Inflammatory macrophage treated with lipopolysaccharide for 4 hours (primary cell): ENCODE results near the gene ZSCAN25.
"Not testable (repeated sequence)": the region's sequence is repeated elsewhere in the genome, so short reads cannot be mapped to it uniquely, and the experiment has no call there.

ENCODE experiments used
- DNase-seq: peaks from one replicate; pipeline ENCODE4 v3.0.0-alpha.2; 2020

The ZSCAN25 gene

GRCh38 chr7:99616359-99617191 is at the start of gene ZSCAN25:
TSS of gene ZSCAN25 (plus strand) at chr7:99616946. CDS start at chr7:99619607, 2,661 bp downstream.
- peak; percentile 84 for DNase-seq

- DNase-seq = not testable (repeated sequence)
Observed at GRCh38 chr7:99568770-99569169, 48.0 kb upstream of the ZSCAN25 start.

GRCh38 chr7:99571768-99572167 is 45.0 kb upstream of the ZSCAN25 start:
- DNase-seq = no peak

DNA sequence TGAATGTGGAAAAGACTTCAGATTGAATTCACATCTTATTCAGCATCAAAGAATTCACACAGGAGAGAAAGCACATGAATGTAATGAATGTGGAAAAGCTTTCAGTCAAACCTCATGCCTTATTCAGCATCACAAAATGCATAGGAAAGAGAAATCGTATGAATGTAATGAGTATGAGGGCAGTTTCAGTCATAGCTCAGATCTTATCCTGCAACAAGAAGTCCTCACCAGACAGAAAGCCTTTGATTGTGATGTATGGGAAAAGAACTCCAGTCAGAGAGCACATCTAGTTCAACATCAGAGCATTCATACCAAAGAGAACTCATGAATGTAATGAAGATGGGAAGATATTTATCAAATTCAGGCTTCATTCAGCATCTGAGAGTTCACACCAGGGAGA is 43.5 kb upstream of the ZSCAN25 start:
- DNase-seq = no peak

- no peak for DNase-seq
Observed at GRCh38 chr7:99576251-99576650, 40.5 kb upstream of the ZSCAN25 start.

GRCh38 chr7:99579281-99579955 is 37.3 kb upstream of the ZSCAN25 start:
- DNase-seq = no peak

GRCh38 chr7:99579956-99580777 is 36.6 kb upstream of the ZSCAN25 start:
- no peak for DNase-seq

GRCh38 chr7:99580778-99581332 is 35.9 kb upstream of the ZSCAN25 start:
- not testable (repeated sequence) for DNase-seq

- DNase-seq = no peak
Observed at GRCh38 chr7:99588868-99589267, 27.9 kb upstream of the ZSCAN25 start.

DNA sequence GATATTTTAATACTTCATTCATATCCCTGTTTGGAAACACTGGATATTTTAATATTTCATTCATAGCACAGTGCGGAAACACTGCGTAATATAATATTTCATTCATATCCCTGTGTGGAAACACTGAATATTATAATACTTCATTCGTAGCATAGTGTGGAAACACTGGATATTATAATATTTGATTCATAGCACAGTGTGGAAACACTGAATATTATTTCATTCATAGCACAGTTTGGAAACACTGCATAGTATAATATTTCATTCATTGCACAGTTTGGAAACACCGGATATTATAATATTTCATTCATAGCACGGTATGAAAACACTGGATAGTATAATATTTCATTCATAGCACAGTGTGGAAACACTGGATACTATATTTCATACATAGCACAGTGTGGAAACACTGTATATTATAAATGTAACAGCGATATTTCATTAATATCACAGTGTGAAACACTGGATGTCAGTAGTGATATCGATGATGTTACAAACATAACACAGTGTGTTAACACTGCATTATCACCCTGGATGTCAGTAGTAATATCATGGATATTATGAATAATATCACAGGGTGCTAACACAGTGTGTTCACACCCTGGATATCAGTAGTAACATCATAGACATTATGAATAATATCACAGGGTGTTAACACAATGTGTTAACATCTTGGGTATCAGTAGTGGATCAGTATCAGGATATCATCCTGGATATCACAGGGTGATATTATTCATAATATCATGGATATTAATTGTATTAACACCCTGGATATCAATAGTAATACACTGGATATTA is 21.6 kb upstream of the ZSCAN25 start:
- DNase-seq = peak; percentile 10

- no peak for DNase-seq
Observed at GRCh38 chr7:99596408-99596955, 20.3 kb upstream of the ZSCAN25 start.

GRCh38 chr7:99597762-99598501 is 18.8 kb upstream of the ZSCAN25 start, which contains the start of gene TMEM225B:
TSS of gene TMEM225B (plus strand) at chr7:99598267. CDS start at chr7:99604389, 6,122 bp downstream.
- no peak for DNase-seq

- no peak for DNase-seq
Observed at GRCh38 chr7:99599836-99600235, 16.9 kb upstream of the ZSCAN25 start.

GRCh38 chr7:99601656-99602310 is 15.0 kb upstream of the ZSCAN25 start:
- no peak for DNase-seq

GRCh38 chr7:99605527-99605926 is 11.2 kb upstream of the ZSCAN25 start:
- no peak for DNase-seq

DNA sequence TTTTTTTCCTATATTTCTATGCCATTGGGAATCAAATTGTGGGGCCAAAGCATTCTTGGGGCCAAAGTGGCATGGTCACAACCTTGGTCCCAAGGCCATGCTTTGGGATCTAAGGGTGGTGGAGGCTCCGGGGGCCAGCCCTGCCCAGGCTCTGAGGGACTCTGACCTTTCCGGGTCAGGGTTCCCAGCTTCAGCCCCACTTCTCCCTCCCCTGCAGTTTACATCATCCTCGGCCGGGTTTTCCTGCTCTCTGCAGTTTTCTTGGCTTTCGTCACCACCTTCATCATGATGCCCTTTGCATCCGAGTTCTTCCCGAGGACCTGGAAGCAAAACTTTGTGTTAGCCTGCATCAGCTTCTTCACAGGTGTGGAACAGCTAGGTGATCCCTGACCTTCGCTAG is 10.2 kb upstream of the ZSCAN25 start:
- no peak for DNase-seq

DNA sequence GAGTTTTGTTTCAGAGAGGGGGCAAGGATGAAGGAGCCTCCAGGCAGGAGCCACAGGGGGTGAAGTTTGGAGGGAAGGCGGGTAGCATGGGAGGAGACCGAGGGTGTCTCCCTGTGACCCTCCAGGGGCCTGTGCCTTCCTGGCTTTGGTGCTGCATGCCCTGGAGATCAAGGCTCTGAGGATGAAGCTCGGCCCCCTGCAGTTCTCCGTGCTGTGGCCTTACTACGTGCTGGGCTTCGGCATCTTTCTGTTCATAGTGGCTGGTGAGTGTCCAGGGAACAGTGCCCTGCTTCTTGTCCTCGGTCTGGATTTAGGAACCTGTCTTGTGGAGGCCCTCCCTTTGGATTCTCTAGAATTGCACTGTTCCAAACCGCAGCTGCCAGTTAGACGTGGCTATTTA is 9.2 kb upstream of the ZSCAN25 start:
- DNase-seq = no peak

DNA sequence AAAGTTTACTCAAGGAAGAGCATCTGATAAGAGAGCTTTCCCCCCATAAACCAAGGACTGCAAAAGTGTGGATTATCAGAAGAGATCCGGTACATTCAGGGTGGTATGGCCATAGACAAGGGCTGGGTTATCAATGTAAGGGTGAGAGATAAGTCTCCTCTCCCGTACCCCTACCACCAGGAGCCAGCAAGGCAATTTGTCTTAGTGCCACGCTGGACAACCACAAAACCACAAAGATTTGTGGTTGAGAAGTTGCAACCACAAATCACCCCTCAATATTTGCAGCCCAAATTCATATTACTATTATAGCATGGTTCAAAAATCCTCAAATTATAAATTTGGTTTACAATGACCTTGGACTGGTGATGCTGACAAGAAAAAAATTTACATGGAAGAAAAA is 2.3 kb upstream of the ZSCAN25 start:
- no peak for DNase-seq

DNA sequence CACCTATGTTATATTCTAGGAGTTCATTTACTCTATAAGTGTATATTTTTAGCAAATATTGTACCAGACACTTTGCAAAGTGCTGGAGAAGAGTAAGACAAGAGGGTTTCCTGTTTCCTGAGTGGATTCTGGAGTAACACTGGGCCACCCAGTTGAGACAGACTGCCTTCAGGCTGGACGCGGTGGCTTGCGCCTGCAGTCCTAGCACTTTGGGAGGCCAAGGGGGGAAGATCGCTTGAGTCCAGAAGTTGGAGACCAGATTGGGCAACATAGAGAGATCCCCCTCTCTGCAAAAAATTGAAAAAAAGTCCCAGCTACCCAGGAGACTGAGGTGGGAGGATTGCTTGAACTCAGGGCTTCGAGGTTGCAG is 772 bp upstream of the ZSCAN25 start:
- no peak for DNase-seq

GRCh38 chr7:99617192-99617781 is 541 bp downstream of the ZSCAN25 start:
- peak; percentile 51 for DNase-seq
